ENCODE data around the gene POLR2M.

Gene POLR2M

GRCh38 chr15:57740048-57740447, 33.5 kb downstream of the POLR2M start:
- no peaks in the 10 kb centered on the region for H3K9me3 Mint-ChIP-seq
- H3K4me1 Mint-ChIP-seq (ENCODE audit: low read depth): peaks cover 4% of the 10 kb centered on the region

GRCh38 chr15:57741089-57741488, 34.6 kb downstream of the POLR2M start:
- Mint-ChIP-seq H3K27ac (no peak overlapping the region), H3K27me3 (no peaks in the 10 kb centered on the region), H3K9me3 (no peaks in the 10 kb centered on the region), H3K36me3 (ENCODE audit: low read depth) (peaks cover 5% of the 10 kb centered on the region), H3K4me1 (ENCODE audit: low read depth) (peaks cover 4% of the 10 kb centered on the region), H3K4me3 (no peak overlapping the region)
- DNase-seq: no peak

More at GRCh38 chr15:57740048-57740447, 33.5 kb downstream of the POLR2M start:
- Mint-ChIP-seq H3K4me3 (no peak overlapping the region), H3K27ac (no peak overlapping the region), H3K36me3 (ENCODE audit: low read depth) (peaks cover 5% of the 10 kb centered on the region), H3K27me3 (no peaks in the 10 kb centered on the region)
- no peak for DNase-seq

GRCh38 chr15:57743424-57743823, 36.9 kb downstream of the POLR2M start:
- Mint-ChIP-seq H3K36me3 (ENCODE audit: low read depth) (no peaks in the 10 kb centered on the region), H3K27ac (no peak overlapping the region), H3K4me3 (no peak overlapping the region), H3K27me3 (no peaks in the 10 kb centered on the region), H3K9me3 (no peaks in the 10 kb centered on the region), H3K4me1 (ENCODE audit: low read depth) (no peaks in the 10 kb centered on the region)
- no peak for DNase-seq

GRCh38 chr15:57746786-57747185, 40.3 kb downstream of the POLR2M start:
- Mint-ChIP-seq H3K27ac (no peak overlapping the region), H3K36me3 (ENCODE audit: low read depth) (no peaks in the 10 kb centered on the region), H3K4me3 (no peak overlapping the region), H3K9me3 (no peaks in the 10 kb centered on the region), H3K27me3 (no peaks in the 10 kb centered on the region), H3K4me1 (ENCODE audit: low read depth) (no peaks in the 10 kb centered on the region)
- no peak for DNase-seq

GRCh38 chr15:57747206-57747896, 40.8 kb downstream of the POLR2M start:
- no peak for DNase-seq
- no peaks in the 10 kb centered on the region for H3K9me3 Mint-ChIP-seq
- no peaks in the 10 kb centered on the region for H3K36me3 Mint-ChIP-seq (ENCODE audit: low read depth)
- H3K4me1 Mint-ChIP-seq (ENCODE audit: low read depth): no peaks in the 10 kb centered on the region
- no peak overlapping the region for H3K27ac Mint-ChIP-seq
- no peaks in the 10 kb centered on the region for H3K27me3 Mint-ChIP-seq
- no peak overlapping the region for H3K4me3 Mint-ChIP-seq

- H3K9me3 Mint-ChIP-seq: no peaks in the 10 kb centered on the region
Measured at GRCh38 chr15:57751177-57751800, 44.8 kb downstream of the POLR2M start.

GRCh38 chr15:57752436-57752835, 45.9 kb downstream of the POLR2M start:
- Mint-ChIP-seq H3K27me3 (no peaks in the 10 kb centered on the region), H3K9me3 (no peaks in the 10 kb centered on the region), H3K4me3 (no peak overlapping the region), H3K36me3 (ENCODE audit: low read depth) (no peaks in the 10 kb centered on the region), H3K27ac (no peak overlapping the region), H3K4me1 (ENCODE audit: low read depth) (no peaks in the 10 kb centered on the region)
- no peak for DNase-seq

More at GRCh38 chr15:57751177-57751800, 44.8 kb downstream of the POLR2M start:
- no peak for DNase-seq
- Mint-ChIP-seq H3K27ac (no peak overlapping the region), H3K27me3 (no peaks in the 10 kb centered on the region), H3K36me3 (ENCODE audit: low read depth) (no peaks in the 10 kb centered on the region), H3K4me1 (ENCODE audit: low read depth) (no peaks in the 10 kb centered on the region), H3K4me3 (no peak overlapping the region)

GRCh38 chr15:57752840-57753239, 46.3 kb downstream of the POLR2M start:
- Mint-ChIP-seq H3K27me3 (no peaks in the 10 kb centered on the region), H3K4me1 (ENCODE audit: low read depth) (no peaks in the 10 kb centered on the region), H3K36me3 (ENCODE audit: low read depth) (no peaks in the 10 kb centered on the region), H3K27ac (no peak overlapping the region), H3K9me3 (no peaks in the 10 kb centered on the region), H3K4me3 (no peak overlapping the region)
- no peak for DNase-seq

- Mint-ChIP-seq H3K36me3 (ENCODE audit: low read depth) (no peaks in the 10 kb centered on the region), H3K27me3 (no peaks in the 10 kb centered on the region), H3K27ac (no peak overlapping the region), H3K9me3 (no peaks in the 10 kb centered on the region), H3K4me3 (no peak overlapping the region), H3K4me1 (ENCODE audit: low read depth) (no peaks in the 10 kb centered on the region)
- DNase-seq: no peak
Measured at GRCh38 chr15:57756466-57756865, 50.0 kb downstream of the POLR2M start.

GRCh38 chr15:57758560-57758959, 52.0 kb downstream of the POLR2M start:
- Mint-ChIP-seq H3K27me3 (no peaks in the 10 kb centered on the region), H3K9me3 (no peaks in the 10 kb centered on the region), H3K4me3 (no peak overlapping the region), H3K4me1 (ENCODE audit: low read depth) (no peaks in the 10 kb centered on the region), H3K36me3 (ENCODE audit: low read depth) (no peaks in the 10 kb centered on the region), H3K27ac (no peak overlapping the region)
- no peak for DNase-seq

GRCh38 chr15:57761562-57761961, 55.0 kb downstream of the POLR2M start:
- no peaks in the 10 kb centered on the region for H3K9me3 Mint-ChIP-seq
- no peaks in the 10 kb centered on the region for H3K36me3 Mint-ChIP-seq (ENCODE audit: low read depth)
- no peak overlapping the region for H3K4me3 Mint-ChIP-seq
- no peaks in the 10 kb centered on the region for H3K27me3 Mint-ChIP-seq
- H3K27ac Mint-ChIP-seq: no peak overlapping the region
- DNase-seq: no peak
- no peaks in the 10 kb centered on the region for H3K4me1 Mint-ChIP-seq (ENCODE audit: low read depth)

GRCh38 chr15:57762302-57762701, 55.8 kb downstream of the POLR2M start:
- H3K27me3 Mint-ChIP-seq: no peaks in the 10 kb centered on the region
- H3K4me3 Mint-ChIP-seq: no peak overlapping the region
- no peaks in the 10 kb centered on the region for H3K9me3 Mint-ChIP-seq
- H3K27ac Mint-ChIP-seq: no peak overlapping the region
- no peaks in the 10 kb centered on the region for H3K36me3 Mint-ChIP-seq (ENCODE audit: low read depth)
- peaks cover 2% of the 10 kb centered on the region for H3K4me1 Mint-ChIP-seq (ENCODE audit: low read depth)
- no peak for DNase-seq

- Mint-ChIP-seq H3K36me3 (ENCODE audit: low read depth) (no peaks in the 10 kb centered on the region), H3K27me3 (no peaks in the 10 kb centered on the region), H3K4me1 (ENCODE audit: low read depth) (peaks cover 9% of the 10 kb centered on the region), H3K9me3 (no peaks in the 10 kb centered on the region), H3K4me3 (no peak overlapping the region), H3K27ac (no peak overlapping the region)
- no peak for DNase-seq
Measured at GRCh38 chr15:57763176-57763964, 56.9 kb downstream of the POLR2M start.
